PC-3 (cell line): Measurements from ENCODE around the gene GNB5.

Experiments used
- CTCF ChIP-seq: fragments of 300-600 bp; sonication (generic); conservative IDR thresholded peaks from 2 replicates; pipeline ENCODE4 v1.5.1; 2017; ENCODE audit warnings: antibody characterized with exemption, low read depth, mild to moderate bottlenecking, low read length
- EZH2 ChIP-seq: fragments of 300-600 bp; sonication (generic); IDR thresholded peaks from one replicate; pipeline ENCODE4 v1.6.1; 2017; ENCODE audit warnings: antibody characterized with exemption, mild to moderate bottlenecking, low read length; ENCODE audit not compliant: unreplicated experiment

GRCh38 chr15:52118969-52119749 is 72.0 kb downstream of the GNB5 start:
- TF ChIP-seq EZH2 (no peak), CTCF (no peak)
